Upper lobe of left lung (tissue), 4 donors: ENCODE results near the gene CFAP299.

Experiments
- POLR2A ChIP-seq, 4 donors: fragments of 450-650 bp; IDR thresholded peaks; one replicate each; pipeline ENCODE4 v1.5.1; 2016 to 2017; ENCODE audit warnings: antibody characterized with exemption in 4 of 4, mild to moderate bottlenecking in 2 of 4
- POLR2AphosphoS5 ChIP-seq, 2 donors: sonication (generic); formaldehyde crosslinking; IDR thresholded peaks; one replicate each; pipeline ENCODE4 v1.5.1; 2017; ENCODE audit warnings: antibody characterized with exemption in 2 of 2
- TF ChIP-seq, protein P1 (sequence below), 6 experiments: fragments of 450-650 bp in 4 of 6; fragments of 200-600 bp in 2 of 6; sonication (generic) in 2 of 6; IDR thresholded peaks; one replicate each; pipeline ENCODE4 v1.5.1; 2016 to 2019; ENCODE audit warnings: antibody characterized with exemption in 6 of 6

DNA sequence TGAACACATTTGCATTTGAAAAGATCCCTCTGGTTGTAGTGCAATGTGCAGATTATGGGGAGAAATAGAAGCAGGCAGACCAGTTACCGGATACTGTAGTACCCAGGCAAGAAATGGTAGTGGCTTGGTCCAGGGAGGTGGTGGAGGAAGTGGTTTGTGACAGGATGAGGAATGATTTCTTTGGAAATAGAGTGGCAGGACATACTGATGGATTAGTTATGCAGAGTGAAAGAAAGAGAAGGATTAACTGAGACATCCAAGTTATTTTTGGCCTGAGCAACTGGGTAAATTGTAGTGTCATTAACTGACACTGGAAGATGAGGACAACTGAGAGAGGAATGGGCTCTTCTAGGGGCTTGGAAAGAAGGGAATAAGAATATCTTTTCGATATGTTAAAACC is 139.7 kb downstream of the CFAP299 start:
- TF ChIP-seq, protein P1, sequence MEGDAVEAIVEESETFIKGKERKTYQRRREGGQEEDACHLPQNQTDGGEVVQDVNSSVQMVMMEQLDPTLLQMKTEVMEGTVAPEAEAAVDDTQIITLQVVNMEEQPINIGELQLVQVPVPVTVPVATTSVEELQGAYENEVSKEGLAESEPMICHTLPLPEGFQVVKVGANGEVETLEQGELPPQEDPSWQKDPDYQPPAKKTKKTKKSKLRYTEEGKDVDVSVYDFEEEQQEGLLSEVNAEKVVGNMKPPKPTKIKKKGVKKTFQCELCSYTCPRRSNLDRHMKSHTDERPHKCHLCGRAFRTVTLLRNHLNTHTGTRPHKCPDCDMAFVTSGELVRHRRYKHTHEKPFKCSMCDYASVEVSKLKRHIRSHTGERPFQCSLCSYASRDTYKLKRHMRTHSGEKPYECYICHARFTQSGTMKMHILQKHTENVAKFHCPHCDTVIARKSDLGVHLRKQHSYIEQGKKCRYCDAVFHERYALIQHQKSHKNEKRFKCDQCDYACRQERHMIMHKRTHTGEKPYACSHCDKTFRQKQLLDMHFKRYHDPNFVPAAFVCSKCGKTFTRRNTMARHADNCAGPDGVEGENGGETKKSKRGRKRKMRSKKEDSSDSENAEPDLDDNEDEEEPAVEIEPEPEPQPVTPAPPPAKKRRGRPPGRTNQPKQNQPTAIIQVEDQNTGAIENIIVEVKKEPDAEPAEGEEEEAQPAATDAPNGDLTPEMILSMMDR (IDR thresholded peaks at IDR 0.05): no peak
- TF ChIP-seq POLR2A (IDR thresholded peaks at IDR 0.05) (no peak), POLR2AphosphoS5 (IDR thresholded peaks at IDR 0.05) (no peak)
